GM10248 (cell line): ENCODE data around the gene RGL4.

Experiments used
- CTCF ChIA-PET: fragments of 300-600 bp; sonication (Branson Sonifier 250); formaldehyde crosslinking; extraction: SDS; loops from one replicate; lab custom pipeline; 2021; ENCODE audit warnings: antibody characterized with exemption; lab: Yijun Ruan, JAX
- POLR2A ChIA-PET: fragments of 350-650 bp; sonication (Branson Sonifier 250); formaldehyde crosslinking; extraction: SDS; loops from one replicate; lab custom pipeline; 2020; ENCODE audit warnings: antibody characterized with exemption; lab: Yijun Ruan, JAX
- DNase-seq: peaks from one replicate; pipeline ENCODE4 v3.0.0; 2012; ENCODE audit errors: extremely low spot score
- TF ChIP-seq, protein P1 (sequence below): IDR thresholded peaks from 2 replicates; pipeline ENCODE4 v1.5.1; 2012; ENCODE audit warnings: mild to moderate bottlenecking, low read depth; ENCODE audit errors: extremely low read depth, missing control alignments, control extremely low read depth

RGL4 gene

DNA sequence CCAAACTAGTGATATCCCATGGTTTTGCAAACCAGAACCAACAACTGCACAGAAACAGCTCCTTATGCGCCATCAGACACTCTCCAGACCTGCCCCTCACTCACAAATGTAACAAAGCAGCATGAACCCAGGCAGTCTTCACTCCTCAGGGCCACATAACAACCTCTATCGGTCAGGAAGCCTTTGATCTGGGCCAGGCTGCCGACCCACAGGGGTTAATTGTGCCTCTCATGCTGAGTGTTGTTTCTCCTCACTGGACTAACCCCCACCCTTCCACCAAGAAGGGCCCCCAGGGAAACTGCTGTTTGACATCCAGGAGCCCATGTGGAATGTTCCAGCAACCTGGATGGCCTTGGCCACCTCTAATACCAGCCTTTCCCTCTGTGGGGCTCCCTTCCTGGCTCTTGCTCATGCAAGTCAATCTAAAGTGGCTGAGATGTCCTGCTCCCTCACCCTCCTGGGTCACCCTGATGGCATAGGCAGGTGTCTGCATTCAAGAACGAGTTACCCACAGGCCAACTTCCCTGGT, 7.9 kb upstream of the RGL4 start:
- no peak for DNase-seq
- TF ChIP-seq, protein P1, sequence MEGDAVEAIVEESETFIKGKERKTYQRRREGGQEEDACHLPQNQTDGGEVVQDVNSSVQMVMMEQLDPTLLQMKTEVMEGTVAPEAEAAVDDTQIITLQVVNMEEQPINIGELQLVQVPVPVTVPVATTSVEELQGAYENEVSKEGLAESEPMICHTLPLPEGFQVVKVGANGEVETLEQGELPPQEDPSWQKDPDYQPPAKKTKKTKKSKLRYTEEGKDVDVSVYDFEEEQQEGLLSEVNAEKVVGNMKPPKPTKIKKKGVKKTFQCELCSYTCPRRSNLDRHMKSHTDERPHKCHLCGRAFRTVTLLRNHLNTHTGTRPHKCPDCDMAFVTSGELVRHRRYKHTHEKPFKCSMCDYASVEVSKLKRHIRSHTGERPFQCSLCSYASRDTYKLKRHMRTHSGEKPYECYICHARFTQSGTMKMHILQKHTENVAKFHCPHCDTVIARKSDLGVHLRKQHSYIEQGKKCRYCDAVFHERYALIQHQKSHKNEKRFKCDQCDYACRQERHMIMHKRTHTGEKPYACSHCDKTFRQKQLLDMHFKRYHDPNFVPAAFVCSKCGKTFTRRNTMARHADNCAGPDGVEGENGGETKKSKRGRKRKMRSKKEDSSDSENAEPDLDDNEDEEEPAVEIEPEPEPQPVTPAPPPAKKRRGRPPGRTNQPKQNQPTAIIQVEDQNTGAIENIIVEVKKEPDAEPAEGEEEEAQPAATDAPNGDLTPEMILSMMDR: no peak
- ChIA-PET CTCF (no interaction called here), POLR2A (no interaction called here)

DNA sequence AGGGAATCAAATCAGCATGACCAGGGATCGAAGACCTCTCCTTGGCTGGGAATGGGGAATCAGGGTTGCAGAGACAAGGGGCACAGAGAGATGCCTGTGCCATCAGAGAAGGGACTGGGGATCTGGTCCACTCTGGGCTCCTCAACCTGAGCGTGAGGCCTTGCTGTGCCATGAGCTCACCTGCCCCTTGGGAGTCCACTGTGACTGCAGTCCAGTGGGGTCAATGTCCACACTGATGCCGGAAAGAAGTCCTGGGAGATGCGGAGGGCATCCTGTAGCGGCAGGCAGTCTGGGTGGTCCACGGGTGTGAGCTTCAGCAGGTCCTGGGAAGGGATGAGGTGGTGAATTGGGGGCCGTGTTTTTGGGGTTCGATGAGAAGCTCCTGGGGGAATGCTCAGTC, 7.3 kb upstream of the RGL4 start:
- TF ChIP-seq, protein P1: no peak
- ChIA-PET CTCF (no interaction called here), POLR2A (no interaction called here)
- no peak for DNase-seq

GRCh38 chr22:23684026-23684425, 6.8 kb upstream of the RGL4 start:
- no peak for DNase-seq
- POLR2A ChIA-PET: no interaction called here
- TF ChIP-seq, protein P1: no peak
- CTCF ChIA-PET: no interaction called here

- DNase-seq: no peak
- ChIA-PET POLR2A (no interaction called here), CTCF (no interaction called here)
- TF ChIP-seq, protein P1: no peak
These were observed 6.2 kb upstream of the RGL4 start for GRCh38 chr22:23684561-23685031.

DNA sequence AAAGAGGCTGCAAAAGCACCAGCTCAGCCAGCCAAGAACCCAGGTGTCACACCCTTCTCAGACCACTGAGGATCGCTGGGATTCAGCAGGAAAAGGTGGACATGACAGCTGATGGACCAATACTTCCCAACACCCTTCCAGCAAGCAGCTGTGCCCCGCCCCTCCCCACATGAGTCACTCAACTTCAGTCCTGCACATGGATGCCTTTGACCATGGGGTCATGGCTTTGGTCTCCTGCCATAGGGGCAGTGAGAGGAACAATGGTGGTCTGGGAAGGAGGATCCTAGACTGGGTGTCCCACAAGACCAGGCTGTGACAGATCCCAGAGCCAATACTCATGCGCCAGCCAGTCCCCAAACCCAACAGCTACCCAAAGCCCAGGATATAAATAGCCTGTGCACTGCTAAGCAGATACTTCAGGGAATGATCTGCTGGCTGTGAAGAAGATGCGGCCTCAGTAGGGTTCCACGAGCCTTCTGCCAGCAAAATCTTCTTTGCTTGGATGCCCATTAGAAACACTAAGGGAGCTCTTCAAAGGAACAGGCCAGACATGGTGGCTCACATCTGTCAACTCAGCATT, 5.5 kb upstream of the RGL4 start:
- TF ChIP-seq, protein P1: no peak
- POLR2A ChIA-PET: no interaction called here
- no peak for DNase-seq
- CTCF ChIA-PET: interaction anchor here (1.8 kb wide), 1 partner anchor 9 kb away, joined by 6 read pairs; no protein-coding TSS in a partner anchor

DNA sequence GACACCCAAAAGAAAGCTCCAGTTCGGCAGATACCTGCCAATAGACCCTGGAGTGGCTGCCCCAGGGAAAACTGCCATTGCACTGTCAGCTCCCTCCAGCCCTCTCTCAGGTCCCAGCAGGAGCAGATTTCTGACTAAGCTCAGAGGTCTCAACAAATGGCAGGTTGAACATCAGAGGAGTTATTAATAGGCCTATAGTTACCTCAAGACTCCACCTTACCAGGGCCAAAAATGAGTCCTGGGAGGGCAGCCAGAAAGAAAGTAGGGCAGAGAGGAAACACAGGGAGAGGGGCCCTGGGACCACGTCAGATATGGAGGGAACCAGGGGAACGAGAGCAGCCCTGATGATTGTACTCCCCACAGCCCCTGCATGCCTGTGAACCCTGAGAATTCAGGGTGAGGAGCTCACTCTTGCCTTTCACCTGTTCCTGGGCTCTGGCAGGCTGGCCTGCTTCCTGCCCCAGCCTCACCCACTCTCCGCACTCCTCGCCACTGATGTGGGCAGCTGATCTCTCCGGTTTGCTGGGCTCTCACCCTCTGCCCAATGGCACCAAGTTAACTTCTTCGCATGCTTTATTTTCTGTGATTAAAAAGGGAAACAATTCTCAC, 4.3 kb upstream of the RGL4 start:
- ChIA-PET CTCF (interaction anchor here (1.3 to 1.8 kb wide), 3 partner anchors 8 to 20 kb away, joined by 3 to 6 read pairs (median 4); no protein-coding TSS in a partner anchor), POLR2A (interaction anchor here (1.0 kb wide), 1 partner anchor 10 kb away, joined by 3 read pairs; no protein-coding TSS in a partner anchor)
- TF ChIP-seq, protein P1: no peak
- no peak for DNase-seq
